HG03442 (cell line): ENCODE results near the gene PRELID1.
"Not testable (repeated sequence)": the region's sequence is repeated elsewhere in the genome, so short reads cannot be mapped to it uniquely, and the experiment has no call there.

Experiments
- ATAC-seq: cut with Tn5 transposase; IDR thresholded peaks from one replicate; pipeline ENCODE4 v1.9.1; 2021; ENCODE audit warnings: mild to moderate bottlenecking, moderate library complexity; ENCODE audit not compliant: unreplicated experiment

The PRELID1 gene

GRCh38 chr5:177303121-177303924 lies at the start of gene PRELID1, which contains the start of gene RAB24:
Gene PRELID1 (plus strand): TSS chr5:177303799. CDS start chr5:177303986, 187 bp downstream.
Gene RAB24 (minus strand): TSS chr5:177303719. CDS start chr5:177303288, 431 bp downstream.
- ATAC-seq = peak; percentile 48

GRCh38 chr5:177256296-177256695 lies 47.3 kb upstream of the PRELID1 start:
- no peak for ATAC-seq

GRCh38 chr5:177258711-177259110 lies 44.9 kb upstream of the PRELID1 start:
- ATAC-seq = not testable (repeated sequence)

GRCh38 chr5:177260961-177261360 lies 42.6 kb upstream of the PRELID1 start:
- no peak for ATAC-seq

GRCh38 chr5:177261510-177261909 lies 42.1 kb upstream of the PRELID1 start:
- no peak for ATAC-seq

- ATAC-seq = no peak
Measured at GRCh38 chr5:177264178-177264577, 39.4 kb upstream of the PRELID1 start.

- no peak for ATAC-seq
Measured at GRCh38 chr5:177265395-177265794, 38.2 kb upstream of the PRELID1 start.

GRCh38 chr5:177269232-177269895 lies 34.2 kb upstream of the PRELID1 start:
- no peak for ATAC-seq

GRCh38 chr5:177269976-177270375 lies 33.6 kb upstream of the PRELID1 start:
- no peak for ATAC-seq

GRCh38 chr5:177270653-177271052 lies 32.9 kb upstream of the PRELID1 start:
- ATAC-seq = no peak

- no peak for ATAC-seq
Measured at GRCh38 chr5:177271113-177271512, 32.5 kb upstream of the PRELID1 start.

GRCh38 chr5:177275883-177276282 lies 27.7 kb upstream of the PRELID1 start:
- ATAC-seq = no peak

- ATAC-seq = no peak
Measured at GRCh38 chr5:177276886-177277285, 26.7 kb upstream of the PRELID1 start.

- no peak for ATAC-seq
Measured at GRCh38 chr5:177288191-177288590, 15.4 kb upstream of the PRELID1 start.

- ATAC-seq = no peak
Measured at GRCh38 chr5:177290816-177291596, 12.6 kb upstream of the PRELID1 start.

- no peak for ATAC-seq
Measured at GRCh38 chr5:177291735-177292134, 11.9 kb upstream of the PRELID1 start.

- ATAC-seq = no peak
Measured at GRCh38 chr5:177293819-177294581, 9.6 kb upstream of the PRELID1 start.

GRCh38 chr5:177294632-177295031 lies 9.0 kb upstream of the PRELID1 start:
- ATAC-seq = no peak

- ATAC-seq = no peak
Measured at GRCh38 chr5:177295924-177296323, 7.7 kb upstream of the PRELID1 start.

- no peak for ATAC-seq
Measured at GRCh38 chr5:177296581-177296980, 7.0 kb upstream of the PRELID1 start.

- ATAC-seq = no peak
Measured at GRCh38 chr5:177297922-177298321, 5.7 kb upstream of the PRELID1 start.
